Hematopoietic multipotent progenitor cell treated with erythropoietin and hydrocortisone succinate and interleukin-3 and kit ligand, for 8 days (in vitro differentiated cells): ENCODE measurements around the gene LOXL3.

Experiments
- DNase-seq: peaks from one replicate; pipeline ENCODE4 v3.0.0-alpha.2; 2015

Gene LOXL3, protein sequence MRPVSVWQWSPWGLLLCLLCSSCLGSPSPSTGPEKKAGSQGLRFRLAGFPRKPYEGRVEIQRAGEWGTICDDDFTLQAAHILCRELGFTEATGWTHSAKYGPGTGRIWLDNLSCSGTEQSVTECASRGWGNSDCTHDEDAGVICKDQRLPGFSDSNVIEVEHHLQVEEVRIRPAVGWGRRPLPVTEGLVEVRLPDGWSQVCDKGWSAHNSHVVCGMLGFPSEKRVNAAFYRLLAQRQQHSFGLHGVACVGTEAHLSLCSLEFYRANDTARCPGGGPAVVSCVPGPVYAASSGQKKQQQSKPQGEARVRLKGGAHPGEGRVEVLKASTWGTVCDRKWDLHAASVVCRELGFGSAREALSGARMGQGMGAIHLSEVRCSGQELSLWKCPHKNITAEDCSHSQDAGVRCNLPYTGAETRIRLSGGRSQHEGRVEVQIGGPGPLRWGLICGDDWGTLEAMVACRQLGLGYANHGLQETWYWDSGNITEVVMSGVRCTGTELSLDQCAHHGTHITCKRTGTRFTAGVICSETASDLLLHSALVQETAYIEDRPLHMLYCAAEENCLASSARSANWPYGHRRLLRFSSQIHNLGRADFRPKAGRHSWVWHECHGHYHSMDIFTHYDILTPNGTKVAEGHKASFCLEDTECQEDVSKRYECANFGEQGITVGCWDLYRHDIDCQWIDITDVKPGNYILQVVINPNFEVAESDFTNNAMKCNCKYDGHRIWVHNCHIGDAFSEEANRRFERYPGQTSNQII

GRCh38 chr2:74553892-74554819, at the start of gene LOXL3, which contains the start of gene DOK1:
TSS of gene LOXL3 (minus strand) at chr2:74553942. CDS start at chr2:74552634, 1,308 bp downstream.
TSS of gene DOK1 (plus strand) at chr2:74554720. CDS start at chr2:74554755, 35 bp downstream.
- DNase-seq: peak; percentile 71

DNA sequence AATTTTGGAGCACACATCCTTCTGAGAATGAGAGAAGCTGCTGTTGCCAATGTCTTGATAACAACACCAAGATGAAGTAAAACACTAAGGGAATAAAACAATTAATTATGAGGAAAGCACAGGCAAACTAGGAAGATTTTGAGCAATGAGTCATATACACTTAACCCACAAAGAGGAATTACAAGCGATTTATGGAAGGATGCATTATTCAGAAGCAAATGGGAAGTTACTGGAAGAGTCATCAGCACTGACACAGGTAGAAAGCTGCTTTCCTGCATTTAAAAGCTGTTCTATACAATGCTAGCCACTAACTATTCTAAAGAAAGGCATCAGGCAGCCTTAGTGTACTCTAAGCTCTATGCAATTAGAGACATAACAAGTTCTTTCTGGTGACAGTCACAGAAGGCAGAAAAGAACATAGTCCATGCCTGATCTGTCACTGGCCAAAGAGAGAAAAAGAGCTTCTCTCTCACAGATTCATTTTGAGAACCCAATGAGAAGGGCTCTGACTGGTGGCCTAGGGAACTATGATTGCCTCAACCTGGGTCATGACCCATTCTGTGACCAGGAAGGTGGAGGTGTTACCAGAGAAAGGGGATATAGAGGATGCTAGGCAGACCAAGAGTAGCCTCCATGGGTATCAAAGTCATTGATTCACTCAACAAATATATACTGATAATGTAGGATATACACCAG, 49.0 kb upstream of the LOXL3 start:
- DNase-seq: no peak

DNA sequence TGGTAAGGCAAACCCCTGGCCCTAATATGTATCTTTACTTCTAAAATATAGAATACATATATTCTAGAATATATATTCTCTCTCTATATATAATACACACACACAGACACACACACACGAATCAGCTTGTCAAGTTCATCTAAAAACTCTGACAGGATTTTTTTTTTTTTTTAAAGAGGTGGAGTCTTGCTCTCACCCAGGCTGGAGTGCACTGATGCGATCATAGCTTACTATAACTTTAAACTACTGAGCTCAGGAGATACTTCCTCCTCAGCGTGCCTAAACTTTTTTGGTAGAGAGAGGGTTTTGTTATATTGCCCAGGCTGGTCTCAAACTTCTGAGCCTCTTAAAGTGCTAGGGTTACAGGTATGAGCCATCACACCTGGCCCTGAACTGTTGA, 45.9 kb upstream of the LOXL3 start:
- DNase-seq: no peak

GRCh38 chr2:74597410-74597809, 43.7 kb upstream of the LOXL3 start:
- no peak for DNase-seq

DNA sequence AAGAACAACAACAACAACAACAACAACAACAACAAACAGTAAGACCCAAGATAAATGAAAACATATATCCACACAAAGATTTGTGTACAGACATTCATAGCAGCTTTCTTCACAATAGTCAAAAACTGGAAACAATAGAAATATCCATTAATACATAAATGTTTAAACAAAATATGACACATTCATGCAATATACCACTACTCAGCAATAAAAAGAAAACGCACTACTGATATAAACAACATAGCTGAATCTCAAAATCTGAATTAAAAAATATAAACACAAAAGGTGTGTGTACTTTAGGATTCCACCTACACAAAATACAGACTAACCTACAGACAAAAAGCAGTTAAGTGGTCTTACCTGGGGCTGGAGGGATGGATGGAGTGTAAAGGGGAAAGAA, 42.8 kb upstream of the LOXL3 start:
- DNase-seq: no peak

- no peak for DNase-seq
Measured at GRCh38 chr2:74593826-74594772, 40.4 kb upstream of the LOXL3 start.

- DNase-seq: no peak
Measured at GRCh38 chr2:74588664-74589063, 34.9 kb upstream of the LOXL3 start.

GRCh38 chr2:74587664-74588277, 34.0 kb upstream of the LOXL3 start:
- DNase-seq: peak; percentile 82

DNA sequence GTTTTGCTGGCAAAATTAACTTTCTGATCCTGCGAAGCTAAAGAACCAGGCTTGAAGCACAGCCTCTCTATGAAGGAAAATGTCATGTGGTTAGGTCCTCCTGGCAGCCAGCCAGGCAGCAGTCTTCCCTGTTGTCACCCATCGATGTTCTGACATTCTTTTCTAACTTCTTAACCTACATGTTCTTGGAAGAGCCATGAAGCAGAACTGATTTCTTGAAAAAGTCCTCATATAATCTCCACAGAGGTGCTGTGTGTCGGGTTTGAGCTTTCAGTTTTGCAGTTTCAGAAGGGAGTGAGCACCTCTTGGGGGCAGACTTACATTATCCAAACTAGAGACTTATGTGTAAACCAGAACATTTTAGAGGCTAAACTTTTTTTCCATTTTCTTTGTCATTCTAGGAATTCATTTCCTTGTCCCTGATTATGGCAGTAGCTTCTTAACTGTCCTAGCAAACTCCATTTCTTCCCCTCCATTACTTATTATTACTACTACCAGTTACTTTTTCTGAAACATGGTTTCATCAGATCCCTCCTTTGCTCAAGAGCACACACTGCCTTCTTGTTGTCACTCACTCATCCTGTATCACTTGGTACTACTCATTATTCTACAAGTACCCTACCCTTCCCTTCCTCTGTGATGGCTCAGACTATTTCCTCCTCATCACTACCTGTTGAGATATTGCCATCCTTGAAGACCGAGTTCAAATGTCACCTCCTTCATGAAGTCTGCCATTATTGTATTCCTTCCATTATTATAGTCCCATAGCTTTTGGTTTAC, 31.9 kb upstream of the LOXL3 start:
- DNase-seq: peak; percentile 56

DNA sequence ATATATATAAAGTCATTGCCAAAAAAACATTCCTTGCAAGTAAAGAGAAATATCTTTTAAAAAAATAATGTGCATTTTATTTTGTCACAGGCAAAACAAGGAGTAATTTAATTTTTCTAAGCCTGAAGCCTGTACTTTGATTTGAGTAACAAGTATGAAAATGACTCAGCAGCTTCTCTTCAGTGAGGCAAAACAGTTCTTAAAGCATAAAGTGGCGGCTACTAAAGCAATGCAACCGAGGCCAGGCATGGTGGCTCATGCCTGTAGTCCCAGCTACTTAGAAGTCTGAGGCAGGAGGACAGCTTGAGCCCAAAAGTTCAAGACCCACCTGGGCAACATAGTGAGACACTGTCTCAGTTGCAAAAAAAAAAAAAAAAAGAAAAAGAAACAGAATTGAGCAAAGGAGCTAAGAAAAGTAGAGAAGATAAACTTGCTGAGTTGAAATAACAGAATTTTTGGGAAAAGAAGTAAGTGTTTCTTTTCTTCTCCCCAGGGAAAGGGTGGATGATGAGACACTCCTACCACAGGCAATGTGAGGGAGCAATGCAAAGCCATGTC, 30.4 kb upstream of the LOXL3 start:
- DNase-seq: no peak

DNA sequence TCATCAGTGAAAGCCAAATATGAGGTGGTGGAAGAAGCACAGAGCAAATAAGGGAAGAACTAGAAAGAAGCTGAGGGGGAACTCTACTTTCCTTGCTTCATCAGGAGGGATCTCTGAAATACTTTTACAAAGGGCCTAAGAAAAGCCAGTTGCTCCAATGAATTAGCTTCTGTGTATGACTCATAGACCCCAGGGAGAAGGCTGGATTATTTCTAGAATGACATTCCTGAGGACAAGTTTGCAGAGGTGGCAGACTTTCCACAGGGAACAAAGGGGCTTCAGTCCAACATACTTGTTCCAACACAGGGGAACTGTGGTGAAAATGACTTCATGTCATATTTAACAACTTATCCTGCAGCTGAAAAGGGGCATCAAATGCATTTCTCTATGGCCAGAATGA, 29.8 kb upstream of the LOXL3 start:
- DNase-seq: no peak

- no peak for DNase-seq
Measured at GRCh38 chr2:74582184-74582583, 28.4 kb upstream of the LOXL3 start.

- no peak for DNase-seq
Measured at GRCh38 chr2:74581463-74581862, 27.7 kb upstream of the LOXL3 start.

DNA sequence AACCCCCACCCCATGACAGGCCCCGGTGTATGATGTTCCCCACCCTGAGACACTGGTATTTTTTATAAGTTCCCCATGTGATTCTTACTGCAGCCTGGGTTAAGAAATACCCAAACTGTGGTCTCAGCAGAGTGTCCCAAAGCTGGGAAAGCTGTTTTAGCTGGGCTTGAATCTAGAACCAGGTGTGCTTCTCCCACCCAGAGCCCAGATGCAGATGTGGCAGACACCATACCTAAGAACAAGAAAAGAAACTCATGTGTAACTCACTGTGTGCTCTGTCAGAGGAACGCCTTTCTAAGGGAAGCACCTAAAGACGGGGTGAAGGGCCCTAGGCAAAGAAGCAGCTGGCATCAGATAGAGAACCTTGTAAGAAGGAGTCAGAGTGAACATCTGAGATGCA, 24.7 kb upstream of the LOXL3 start:
- no peak for DNase-seq

DNA sequence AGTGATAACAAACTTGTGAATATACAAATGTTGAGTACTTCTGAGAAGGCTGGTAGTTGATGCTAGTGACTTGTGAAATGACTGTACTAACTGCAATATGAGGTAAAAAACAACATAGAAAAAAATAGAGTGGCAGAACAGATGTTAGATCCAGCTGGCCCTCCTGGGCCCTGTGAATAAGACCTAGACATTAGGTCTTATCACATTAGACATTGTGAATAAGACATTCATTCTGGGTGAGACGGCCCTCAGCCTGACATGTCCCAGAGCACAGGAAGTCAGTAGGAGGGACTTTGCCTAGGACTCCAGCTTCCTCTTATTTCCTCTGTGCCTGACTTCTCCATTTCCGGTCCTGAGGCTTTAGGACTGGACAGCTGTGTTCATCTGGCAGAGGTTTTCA, 23.7 kb upstream of the LOXL3 start:
- DNase-seq: peak; percentile 54

- DNase-seq: peak; percentile 31
Measured at GRCh38 chr2:74576863-74577229, 23.1 kb upstream of the LOXL3 start.

- no peak for DNase-seq
Measured at GRCh38 chr2:74576211-74576862, 22.6 kb upstream of the LOXL3 start.

GRCh38 chr2:74575320-74575719, 21.6 kb upstream of the LOXL3 start:
- DNase-seq: no peak
